Neural crest cell (in vitro differentiated cells): Measurements from ENCODE around the gene PAX5. TPM values are rescaled to one million over a fixed set of nuclear protein-coding genes. Genes with fewer than 3 reads are reported as not detected.

Source experiments
- DNase-seq: peaks from one replicate; pipeline ENCODE4 v3.0.0; 2021; ENCODE audit warnings: low read depth, mixed read lengths, low spot score
- H3K27ac Mint-ChIP-seq: one replicate; pipeline ENCODE4 v1.8.0; 2021; ENCODE audit warnings: mild to moderate bottlenecking, mixed read lengths; ENCODE audit not compliant: unreplicated experiment
- H3K27me3 Mint-ChIP-seq: 2 replicates; pipeline ENCODE4 v1.8.0; 2021; ENCODE audit warnings: low read depth, mild to moderate bottlenecking, mixed read lengths
- H3K36me3 Mint-ChIP-seq: 2 replicates; pipeline ENCODE4 v1.8.0; 2021; ENCODE audit warnings: low read depth, mild to moderate bottlenecking, mixed read lengths
- H3K4me1 Mint-ChIP-seq: 2 replicates; pipeline ENCODE4 v1.8.0; 2021; ENCODE audit warnings: mixed read lengths
- H3K4me3 Mint-ChIP-seq: one replicate; pipeline ENCODE4 v1.8.0; 2021; ENCODE audit warnings: mild to moderate bottlenecking, mixed read lengths
- H3K9me3 Mint-ChIP-seq: 2 replicates; pipeline ENCODE4 v1.8.0; 2021; ENCODE audit warnings: mixed read lengths
- CTCF ChIP-seq: fragments of 200-600 bp; sonication (generic); conservative IDR thresholded peaks from 2 replicates; pipeline ENCODE4 v1.5.0; 2021; ENCODE audit warnings: antibody characterized with exemption, mild to moderate bottlenecking
- total RNA-seq: library from RNA; stranded (reverse); gene quantifications from 2 replicates; pipeline ENCODE4 v1.2.1, GENCODE V29; 2021

PAX5 gene
- total RNA-seq, 1 donor from 2014 or later: 19.5 TPM

- Mint-ChIP-seq H3K9me3 (no peaks in the 10 kb centered on the region), H3K4me1 (peaks cover 51% of the 10 kb centered on the region), H3K27ac (no peak overlapping the region), H3K27me3 (peaks cover 97% of the 10 kb centered on the region), H3K4me3 (no peak overlapping the region), H3K36me3 (peaks cover 2% of the 10 kb centered on the region)
- DNase-seq: no peak
- no peak for TF ChIP-seq CTCF
Observed at GRCh38 chr9:37031081-37031480, 3.0 kb downstream of the PAX5 start.

- no peak for DNase-seq
- TF ChIP-seq CTCF: no peak
- H3K27ac Mint-ChIP-seq: no peak overlapping the region
- H3K27me3 Mint-ChIP-seq: peaks cover 98% of the 10 kb centered on the region
- H3K4me1 Mint-ChIP-seq: peaks cover 51% of the 10 kb centered on the region
- H3K4me3 Mint-ChIP-seq: peak overlapping the region; percentile 19
- H3K36me3 Mint-ChIP-seq: peaks cover 2% of the 10 kb centered on the region
- H3K9me3 Mint-ChIP-seq: no peaks in the 10 kb centered on the region
Observed at GRCh38 chr9:37030611-37030939, 3.5 kb downstream of the PAX5 start.

GRCh38 chr9:37029776-37030610 is 4.1 kb downstream of the PAX5 start:
- Mint-ChIP-seq H3K27ac (no peak overlapping the region), H3K4me3 (peak overlapping the region; percentile 64), H3K27me3 (peaks cover 98% of the 10 kb centered on the region), H3K4me1 (peaks cover 50% of the 10 kb centered on the region), H3K9me3 (no peaks in the 10 kb centered on the region), H3K36me3 (peaks cover 2% of the 10 kb centered on the region)
- no peak for TF ChIP-seq CTCF
- no peak for DNase-seq

GRCh38 chr9:37029304-37029775 is 4.7 kb downstream of the PAX5 start:
- no peak for DNase-seq
- peaks cover 49% of the 10 kb centered on the region for H3K4me1 Mint-ChIP-seq
- peak overlapping the region; percentile 64 for H3K4me3 Mint-ChIP-seq
- no peaks in the 10 kb centered on the region for H3K9me3 Mint-ChIP-seq
- peaks cover 98% of the 10 kb centered on the region for H3K27me3 Mint-ChIP-seq
- no peak for TF ChIP-seq CTCF
- H3K36me3 Mint-ChIP-seq: peaks cover 2% of the 10 kb centered on the region
- H3K27ac Mint-ChIP-seq: peak overlapping the region; percentile 35

- Mint-ChIP-seq H3K9me3 (no peaks in the 10 kb centered on the region), H3K36me3 (peaks cover 2% of the 10 kb centered on the region), H3K4me3 (peak overlapping the region; percentile 88), H3K27ac (no peak overlapping the region), H3K4me1 (peaks cover 43% of the 10 kb centered on the region), H3K27me3 (peaks cover 98% of the 10 kb centered on the region)
- TF ChIP-seq CTCF: no peak
- no peak for DNase-seq
Observed at GRCh38 chr9:37028420-37029031, 5.5 kb downstream of the PAX5 start.
